Measurements from ENCODE around the gene TBC1D22B.
A peak's percentile ranks its signal among the peaks of the same experiment; 100 is the strongest.
"Not testable (repeated sequence)": the region's sequence is repeated elsewhere in the genome, so short reads cannot be mapped to it uniquely, and the experiment has no call there.

Gene TBC1D22B

GRCh38 chr6:37272834-37273566 lies 15.4 kb downstream of the TBC1D22B start:
- DNase-seq = no peak

- DNase-seq = no peak
Observed at GRCh38 chr6:37273690-37274089, 16.1 kb downstream of the TBC1D22B start.

GRCh38 chr6:37275350-37275749 lies 17.8 kb downstream of the TBC1D22B start:
- no peak for DNase-seq

- DNase-seq = no peak
Observed at GRCh38 chr6:37277001-37277409, 19.4 kb downstream of the TBC1D22B start.

GRCh38 chr6:37279366-37280134 lies 22.0 kb downstream of the TBC1D22B start:
- DNase-seq = peak; percentile 80

- DNase-seq = no peak
Observed at GRCh38 chr6:37280162-37280887, 22.8 kb downstream of the TBC1D22B start.

GRCh38 chr6:37282371-37282770 lies 24.8 kb downstream of the TBC1D22B start:
- DNase-seq = no peak

- DNase-seq = no peak
Observed at GRCh38 chr6:37283268-37283667, 25.7 kb downstream of the TBC1D22B start.

- no peak for DNase-seq
Observed at GRCh38 chr6:37283671-37284151, 26.1 kb downstream of the TBC1D22B start.

- DNase-seq = no peak
Observed at GRCh38 chr6:37284781-37285180, 27.2 kb downstream of the TBC1D22B start.

GRCh38 chr6:37285861-37286311 lies 28.3 kb downstream of the TBC1D22B start:
- no peak for DNase-seq

GRCh38 chr6:37287519-37288157 lies 30.1 kb downstream of the TBC1D22B start:
- no peak for DNase-seq

- no peak for DNase-seq
Observed at GRCh38 chr6:37288247-37288646, 30.7 kb downstream of the TBC1D22B start.

GRCh38 chr6:37289931-37290330 lies 32.4 kb downstream of the TBC1D22B start:
- no peak for DNase-seq

- no peak for DNase-seq
Observed at GRCh38 chr6:37293426-37293825, 35.9 kb downstream of the TBC1D22B start.

GRCh38 chr6:37297637-37298036 lies 40.1 kb downstream of the TBC1D22B start:
- DNase-seq = not testable (repeated sequence)

GRCh38 chr6:37298958-37299357 lies 41.4 kb downstream of the TBC1D22B start:
- no peak for DNase-seq

GRCh38 chr6:37299990-37300389 lies 42.4 kb downstream of the TBC1D22B start:
- DNase-seq = no peak

- no peak for DNase-seq
Observed at GRCh38 chr6:37302086-37302686, 44.6 kb downstream of the TBC1D22B start.

GRCh38 chr6:37303091-37303660 lies 45.6 kb downstream of the TBC1D22B start:
- no peak for DNase-seq

- DNase-seq = peak; percentile 31
Observed at GRCh38 chr6:37303891-37304503, 46.4 kb downstream of the TBC1D22B start.

- DNase-seq = no peak
Observed at GRCh38 chr6:37304766-37305165, 47.2 kb downstream of the TBC1D22B start.
